Measurements from ENCODE around the gene RBM15.

The RBM15 gene

DNA sequence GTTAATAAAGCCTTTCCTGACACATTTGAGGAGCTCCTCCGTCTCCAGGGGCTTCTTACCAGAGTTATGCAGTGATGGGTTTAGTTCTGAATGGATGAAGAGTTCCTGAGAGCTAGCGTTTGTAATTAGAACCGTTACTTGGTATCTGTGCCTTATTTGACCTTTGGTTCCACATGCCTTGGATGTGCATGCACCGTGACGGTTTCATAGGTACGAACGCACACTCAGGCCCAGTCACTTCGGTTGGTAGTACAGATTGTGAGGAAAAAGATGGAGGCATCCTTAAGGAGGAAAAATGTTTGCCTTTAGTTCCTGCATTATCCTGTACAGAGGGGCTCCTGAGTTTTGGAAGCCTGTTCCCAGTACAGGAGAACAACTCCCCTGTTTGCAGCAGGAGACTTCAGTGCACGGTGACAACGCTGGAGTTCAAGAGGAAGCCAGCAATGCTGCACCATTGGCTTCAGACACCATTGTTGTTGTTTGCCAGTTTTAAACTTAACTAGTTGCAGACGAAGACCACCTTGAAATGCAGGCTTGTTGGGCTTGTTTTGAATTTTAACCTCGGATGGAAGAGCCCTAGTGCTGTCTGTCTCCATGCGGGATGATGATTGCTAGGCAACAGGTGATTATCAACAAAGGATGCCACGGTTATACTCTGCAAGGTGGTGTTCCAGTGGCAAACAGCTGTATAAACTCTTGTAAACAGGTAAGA, 8.2 kb downstream of the RBM15 start:
- TF ChIP-seq, protein P1, sequence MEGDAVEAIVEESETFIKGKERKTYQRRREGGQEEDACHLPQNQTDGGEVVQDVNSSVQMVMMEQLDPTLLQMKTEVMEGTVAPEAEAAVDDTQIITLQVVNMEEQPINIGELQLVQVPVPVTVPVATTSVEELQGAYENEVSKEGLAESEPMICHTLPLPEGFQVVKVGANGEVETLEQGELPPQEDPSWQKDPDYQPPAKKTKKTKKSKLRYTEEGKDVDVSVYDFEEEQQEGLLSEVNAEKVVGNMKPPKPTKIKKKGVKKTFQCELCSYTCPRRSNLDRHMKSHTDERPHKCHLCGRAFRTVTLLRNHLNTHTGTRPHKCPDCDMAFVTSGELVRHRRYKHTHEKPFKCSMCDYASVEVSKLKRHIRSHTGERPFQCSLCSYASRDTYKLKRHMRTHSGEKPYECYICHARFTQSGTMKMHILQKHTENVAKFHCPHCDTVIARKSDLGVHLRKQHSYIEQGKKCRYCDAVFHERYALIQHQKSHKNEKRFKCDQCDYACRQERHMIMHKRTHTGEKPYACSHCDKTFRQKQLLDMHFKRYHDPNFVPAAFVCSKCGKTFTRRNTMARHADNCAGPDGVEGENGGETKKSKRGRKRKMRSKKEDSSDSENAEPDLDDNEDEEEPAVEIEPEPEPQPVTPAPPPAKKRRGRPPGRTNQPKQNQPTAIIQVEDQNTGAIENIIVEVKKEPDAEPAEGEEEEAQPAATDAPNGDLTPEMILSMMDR (IDR thresholded peaks at IDR 0.05; ENCODE audit: poor library complexity, severe bottlenecking): no peak
- H3K4me1 ChIP-seq (ENCODE audit: insufficient read depth, poor library complexity, severe bottlenecking): peaks cover 41% of the 10 kb centered on the region
- H3K36me3 ChIP-seq (ENCODE audit: low read depth): peaks cover 93% of the 10 kb centered on the region
- H3K4me3 ChIP-seq (ENCODE audit: severe bottlenecking): no peak overlapping the region
- ATAC-seq (ENCODE audit: low read depth) (no peak), DNase-seq (ENCODE audit: low spot score) (no peak)
- no peaks in the 10 kb centered on the region for H3K27me3 ChIP-seq (ENCODE audit: insufficient read depth, poor library complexity, severe bottlenecking)
- H3K9me3 ChIP-seq (ENCODE audit: severe bottlenecking): no peaks in the 10 kb centered on the region
- no peak overlapping the region for H3K27ac ChIP-seq (ENCODE audit: poor library complexity, severe bottlenecking)

DNA sequence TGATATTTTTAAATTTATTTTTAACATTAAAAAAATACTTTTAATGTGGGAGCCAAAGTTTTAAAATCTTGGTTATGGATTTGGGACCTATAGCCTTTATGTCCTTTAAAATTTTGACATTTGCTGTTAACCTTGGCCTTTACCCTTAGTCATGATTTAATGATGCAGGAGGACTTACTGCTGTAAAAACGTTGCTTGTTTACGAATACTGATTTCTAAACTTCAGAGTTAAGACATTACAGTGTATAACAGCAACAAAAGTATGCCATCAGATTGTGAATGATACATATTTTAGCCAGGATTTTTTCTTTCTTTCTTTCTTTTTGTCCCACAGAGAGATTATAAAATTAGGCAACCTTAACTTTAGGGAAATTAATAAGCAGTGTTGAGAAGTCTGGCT, 8.9 kb downstream of the RBM15 start:
- ATAC-seq (ENCODE audit: low read depth): no peak
- no peaks in the 10 kb centered on the region for H3K27me3 ChIP-seq (ENCODE audit: insufficient read depth, poor library complexity, severe bottlenecking)
- TF ChIP-seq, protein P1 (IDR thresholded peaks at IDR 0.05; ENCODE audit: poor library complexity, severe bottlenecking): no peak
- peaks cover 89% of the 10 kb centered on the region for H3K36me3 ChIP-seq (ENCODE audit: low read depth)
- no peak for DNase-seq (ENCODE audit: low spot score)
- H3K4me1 ChIP-seq (ENCODE audit: insufficient read depth, poor library complexity, severe bottlenecking): peaks cover 41% of the 10 kb centered on the region
- no peaks in the 10 kb centered on the region for H3K9me3 ChIP-seq (ENCODE audit: severe bottlenecking)
- no peak overlapping the region for H3K27ac ChIP-seq (ENCODE audit: poor library complexity, severe bottlenecking)
- no peak overlapping the region for H3K4me3 ChIP-seq (ENCODE audit: severe bottlenecking)

DNA sequence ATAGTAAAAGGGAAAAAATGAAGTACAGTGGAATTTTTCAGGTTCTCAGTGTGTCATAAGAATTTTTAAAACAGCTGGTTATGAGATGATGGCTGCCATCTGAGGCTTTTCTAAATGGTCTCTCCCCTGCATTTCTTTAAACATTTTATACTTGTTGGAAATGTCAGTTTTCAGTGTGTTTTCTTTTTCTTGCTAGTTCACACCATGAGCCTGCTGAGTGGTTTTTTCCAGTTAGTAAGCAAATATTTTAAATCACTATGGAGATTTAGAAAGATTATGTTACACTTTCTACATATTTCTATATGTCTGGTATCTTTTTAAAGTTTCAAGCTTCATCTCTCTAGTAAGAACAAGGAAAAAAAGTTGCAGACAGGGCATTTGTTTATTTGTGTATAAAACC, 9.6 kb downstream of the RBM15 start:
- ATAC-seq (ENCODE audit: low read depth): no peak
- Histone ChIP-seq H3K9me3 (ENCODE audit: severe bottlenecking) (no peaks in the 10 kb centered on the region), H3K4me1 (ENCODE audit: insufficient read depth, poor library complexity, severe bottlenecking) (peaks cover 38% of the 10 kb centered on the region), H3K27ac (ENCODE audit: poor library complexity, severe bottlenecking) (no peak overlapping the region), H3K4me3 (ENCODE audit: severe bottlenecking) (no peak overlapping the region), H3K36me3 (ENCODE audit: low read depth) (peaks cover 89% of the 10 kb centered on the region), H3K27me3 (ENCODE audit: insufficient read depth, poor library complexity, severe bottlenecking) (no peaks in the 10 kb centered on the region)
- DNase-seq (ENCODE audit: low spot score): no peak
- TF ChIP-seq, protein P1 (IDR thresholded peaks at IDR 0.05; ENCODE audit: poor library complexity, severe bottlenecking): no peak

DNA sequence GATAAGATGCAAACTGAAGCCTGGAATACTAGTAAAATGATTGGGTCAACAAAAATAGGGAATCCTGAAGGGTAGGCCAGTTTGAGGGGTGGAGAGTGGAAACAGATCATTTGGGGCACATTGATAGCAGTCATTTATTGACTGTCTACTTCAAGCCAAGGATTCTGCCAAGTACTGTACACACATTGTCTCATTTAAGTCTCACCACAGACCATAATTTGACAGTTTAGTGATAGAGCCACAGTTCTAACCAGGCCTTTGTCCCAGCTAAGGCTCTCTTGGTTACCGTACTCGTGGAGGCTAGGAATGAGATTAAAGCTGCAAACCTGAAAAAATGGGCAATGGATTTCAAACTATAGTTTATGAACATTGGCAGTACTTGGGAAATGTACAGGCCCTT, 11.2 kb downstream of the RBM15 start:
- H3K36me3 ChIP-seq (ENCODE audit: low read depth): peaks cover 78% of the 10 kb centered on the region
- DNase-seq (ENCODE audit: low spot score): no peak
- no peak for ATAC-seq (ENCODE audit: low read depth)
- peaks cover 22% of the 10 kb centered on the region for H3K4me1 ChIP-seq (ENCODE audit: insufficient read depth, poor library complexity, severe bottlenecking)
- TF ChIP-seq, protein P1 (IDR thresholded peaks at IDR 0.05; ENCODE audit: poor library complexity, severe bottlenecking): no peak
- H3K27ac ChIP-seq (ENCODE audit: poor library complexity, severe bottlenecking): no peak overlapping the region
- H3K9me3 ChIP-seq (ENCODE audit: severe bottlenecking): no peaks in the 10 kb centered on the region
- no peak overlapping the region for H3K4me3 ChIP-seq (ENCODE audit: severe bottlenecking)
- H3K27me3 ChIP-seq (ENCODE audit: insufficient read depth, poor library complexity, severe bottlenecking): no peaks in the 10 kb centered on the region

DNA sequence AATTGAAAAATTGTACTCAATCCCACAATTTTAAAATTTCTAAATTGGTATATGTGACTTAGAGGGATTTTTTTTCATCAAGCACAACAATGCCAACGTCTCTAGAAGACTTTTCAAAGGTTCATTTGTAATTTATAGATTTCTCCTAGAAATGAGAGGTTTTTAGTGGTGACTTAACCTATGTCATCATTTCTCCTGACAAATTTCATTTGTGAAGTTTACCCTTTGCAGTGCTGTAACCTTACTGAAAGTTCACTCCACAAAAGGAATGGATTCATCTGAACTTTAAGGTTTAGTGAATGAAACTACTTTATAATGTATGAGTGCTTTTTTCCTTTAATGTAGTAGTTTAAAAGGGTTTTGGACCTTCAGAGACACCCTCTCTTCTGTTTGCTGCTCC, 16.1 kb downstream of the RBM15 start:
- H3K4me1 ChIP-seq (ENCODE audit: insufficient read depth, poor library complexity, severe bottlenecking): peaks cover 10% of the 10 kb centered on the region
- DNase-seq (ENCODE audit: low spot score) (no peak), ATAC-seq (ENCODE audit: low read depth) (no peak)
- no peak overlapping the region for H3K27ac ChIP-seq (ENCODE audit: poor library complexity, severe bottlenecking)
- no peaks in the 10 kb centered on the region for H3K9me3 ChIP-seq (ENCODE audit: severe bottlenecking)
- peaks cover 77% of the 10 kb centered on the region for H3K36me3 ChIP-seq (ENCODE audit: low read depth)
- H3K4me3 ChIP-seq (ENCODE audit: severe bottlenecking): no peak overlapping the region
- TF ChIP-seq, protein P1 (IDR thresholded peaks at IDR 0.05; ENCODE audit: poor library complexity, severe bottlenecking): no peak
- no peaks in the 10 kb centered on the region for H3K27me3 ChIP-seq (ENCODE audit: insufficient read depth, poor library complexity, severe bottlenecking)
